Esophagus squamous epithelium (tissue), 5 donors: ENCODE measurements around the gene TNFAIP8L1. TPM values are rescaled to one million over a fixed set of nuclear protein-coding genes. Genes with fewer than 3 reads are reported as not detected.

ENCODE experiments used
- DNase-seq: peaks from one replicate; lab custom pipeline; 2025; lab: John Stamatoyannopoulos, UW
- H3K27ac ChIP-seq, 4 donors: fragments of 200-600 bp; sonication (generic); one replicate each; pipeline ENCODE4 v1.5.1; 2016 to 2019; ENCODE audit warnings: mild to moderate bottlenecking in 1 of 4
- H3K27me3 ChIP-seq, 4 donors: fragments of 200-600 bp; sonication (generic); 1 replicate in 3 of 4; 2 replicates in 1 of 4; pipeline versions ENCODE4 v1.5.1 to v1.6.0; 2017 to 2021; ENCODE audit warnings: antibody characterized with exemption in 1 of 4
- H3K36me3 ChIP-seq, 3 donors: fragments of 200-600 bp; sonication (generic); one replicate each; pipeline ENCODE4 v1.5.1; 2016 to 2019
- H3K4me1 ChIP-seq, 3 donors: fragments of 200-600 bp; sonication (generic); one replicate each; pipeline ENCODE4 v1.5.1; 2017 to 2019
- H3K4me3 ChIP-seq, 4 donors: fragments of 200-600 bp; sonication (generic); 1 replicate in 3 of 4; 2 replicates in 1 of 4; pipeline ENCODE4 v1.5.1; 2016 to 2019; ENCODE audit warnings: mild to moderate bottlenecking in 2 of 4, moderate library complexity in 1 of 4
- H3K9me3 ChIP-seq, 3 donors: fragments of 200-600 bp; sonication (generic); one replicate each; pipeline ENCODE4 v1.5.1; 2016 to 2019
- CTCF ChIP-seq, 6 experiments: fragments of 450-650 bp in 4 of 6; fragments of 200-600 bp in 2 of 6; sonication (generic) in 2 of 6; IDR thresholded peaks; one replicate each; pipeline ENCODE4 v1.5.1; 2016 to 2019; ENCODE audit warnings: antibody characterized with exemption in 6 of 6, mild to moderate bottlenecking in 4 of 6, moderate library complexity in 4 of 6
- POLR2A ChIP-seq, 4 donors: fragments of 450-650 bp; IDR thresholded peaks; one replicate each; pipeline ENCODE4 v1.6.1; 2017; ENCODE audit warnings: antibody characterized with exemption in 4 of 4, mild to moderate bottlenecking in 4 of 4, moderate library complexity in 3 of 4
- WGBS, 2 donors: methylation state at CpG; one replicate each; pipeline ENCODE4 v1.1.5; 2018; 5-methylcytosine and 5-hydroxymethylcytosine counted together
- intact Hi-C: fragments of 100-400 bp; cut with DNase I; formaldehyde crosslinking; loops from one replicate; pipeline ENCODE4 v1.15.0; 2022
- total RNA-seq, 4 donors: library from RNA; depleted of rRNA; stranded (reverse); fragments of >200 nt; gene quantifications; one replicate each; pipeline ENCODE4 v1.1.0, GENCODE V29; 2016
- donor health status: DM: yes; HTN: yes; CAD: no.

The TNFAIP8L1 gene
- total RNA-seq: 1 to 10 TPM; 3.6 to 6.2 (median 4.4) TPM

DNA sequence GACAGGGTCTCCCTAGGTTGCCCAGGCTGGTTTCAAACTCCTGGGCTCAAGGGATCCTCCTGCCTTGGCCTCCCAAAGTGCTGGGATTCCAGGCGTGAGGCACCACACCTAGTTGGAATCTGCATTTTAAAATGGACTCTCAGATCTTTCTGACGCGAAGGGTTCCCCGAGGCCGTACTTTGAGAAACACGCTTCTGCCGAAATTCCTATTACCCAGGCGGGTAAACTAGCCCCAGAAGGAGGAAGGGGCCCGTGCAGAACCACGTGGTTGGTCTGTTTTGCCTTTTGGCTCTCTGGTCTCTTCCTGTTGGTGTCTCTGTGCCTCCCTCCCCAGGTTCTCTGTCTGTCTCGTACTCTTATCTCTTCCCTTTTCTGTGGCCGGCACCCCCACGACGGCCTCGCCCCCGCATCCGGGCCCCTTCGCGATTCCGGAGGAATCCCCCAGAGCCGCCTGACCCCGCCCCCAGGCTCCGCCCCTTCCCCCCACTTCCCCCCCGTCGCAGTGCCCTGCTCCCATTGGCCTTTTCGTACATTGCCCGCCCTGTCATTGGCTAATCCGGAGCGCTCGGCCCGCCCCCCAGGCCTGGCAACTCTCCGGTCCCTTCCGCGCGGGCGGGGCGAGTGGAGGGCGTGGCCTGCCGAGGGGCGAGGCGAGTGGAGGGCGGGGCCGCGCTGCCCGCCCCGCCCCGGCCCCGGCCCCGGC lies at the start of gene TNFAIP8L1:
Gene TNFAIP8L1 (plus strand): TSS at position 689 of the 703 bp plus-strand sequence. CDS start 12,354 bp downstream, outside the sequence.
- H3K9me3 ChIP-seq: no peaks in the 10 kb centered on the region
- H3K4me3 ChIP-seq: peak within 1 kb of the TSS; percentile 63 to 89 (median 66)
- peak within 1 kb of the TSS; percentile 76 to 87 (median 82) for H3K27ac ChIP-seq
- intact Hi-C loops: no loop called here
- peaks cover 27 to 64% (median 41%) of the 10 kb centered on the region in 3 donors for H3K4me1 ChIP-seq
- peaks cover 0 to 19% (median 0%) of the 10 kb centered on the region in 4 donors for H3K27me3 ChIP-seq
- 2 to 8% methylated on average over 16 to 27 of the region's 49 CpGs for WGBS, 2 donors
- TF ChIP-seq POLR2A (IDR thresholded peaks at IDR 0.05): no peak
- TF ChIP-seq CTCF (IDR thresholded peaks at IDR 0.05): no peak
- H3K36me3 ChIP-seq: no peaks in the 10 kb centered on the region
- peak; percentile 90 for DNase-seq

DNA sequence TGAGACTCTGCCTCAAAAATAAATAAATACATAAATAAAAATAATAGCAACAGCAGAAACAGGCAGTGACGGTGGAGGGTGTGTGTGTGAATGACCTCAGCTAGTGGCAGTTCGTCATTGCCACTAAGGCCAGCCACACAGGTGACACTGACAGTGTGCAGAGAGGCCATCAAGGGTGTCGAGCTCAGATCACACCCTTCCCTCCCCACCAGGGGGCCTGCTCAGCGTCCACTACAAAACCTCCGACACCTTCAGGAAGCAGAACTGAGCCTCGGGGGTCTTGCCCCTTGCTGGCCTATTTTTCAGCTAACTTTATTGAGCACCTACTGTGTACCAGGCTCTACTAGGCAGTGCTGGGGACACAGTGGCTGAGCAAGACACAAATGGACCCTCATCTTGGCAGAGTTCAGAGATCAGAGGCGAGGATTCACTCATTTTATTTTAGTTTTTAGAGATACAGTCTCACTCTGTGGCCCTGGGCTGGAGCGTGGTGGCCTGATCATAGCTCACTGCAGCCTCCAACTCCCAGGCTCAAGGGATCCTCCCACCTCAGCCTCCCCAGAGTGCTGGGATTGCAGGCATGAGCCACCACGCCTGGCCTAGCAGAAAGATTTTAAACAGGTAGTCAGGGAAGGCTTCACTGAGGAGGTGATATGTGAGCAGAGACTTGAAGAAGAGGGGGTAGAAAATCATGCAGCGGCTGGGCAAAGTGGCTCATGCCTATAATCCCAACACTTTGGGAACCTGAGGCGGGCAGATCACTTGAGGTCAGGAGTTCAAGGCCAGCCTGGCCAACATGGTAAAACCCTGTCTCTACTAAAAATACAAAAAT lies 49.5 kb upstream of the TNFAIP8L1 start:
- Histone ChIP-seq H3K27me3 (peaks cover 0 to 69% (median 5%) of the 10 kb centered on the region in 4 donors), H3K27ac (no peak overlapping the region), H3K36me3 (no peaks in the 10 kb centered on the region), H3K9me3 (no peaks in the 10 kb centered on the region), H3K4me1 (peaks cover 0 to 19% (median 3%) of the 10 kb centered on the region in 3 donors), H3K4me3 (no peak overlapping the region)
- WGBS, 2 donors: 62 to 66% methylated on average over 9 to 10 of the region's 11 CpGs
- no peak for DNase-seq
- intact Hi-C loops: no loop called here
- TF ChIP-seq CTCF (IDR thresholded peaks at IDR 0.05) (peak in 3 of 6 experiments; percentile 12 to 15 (median 14)), POLR2A (IDR thresholded peaks at IDR 0.05) (no peak)

DNA sequence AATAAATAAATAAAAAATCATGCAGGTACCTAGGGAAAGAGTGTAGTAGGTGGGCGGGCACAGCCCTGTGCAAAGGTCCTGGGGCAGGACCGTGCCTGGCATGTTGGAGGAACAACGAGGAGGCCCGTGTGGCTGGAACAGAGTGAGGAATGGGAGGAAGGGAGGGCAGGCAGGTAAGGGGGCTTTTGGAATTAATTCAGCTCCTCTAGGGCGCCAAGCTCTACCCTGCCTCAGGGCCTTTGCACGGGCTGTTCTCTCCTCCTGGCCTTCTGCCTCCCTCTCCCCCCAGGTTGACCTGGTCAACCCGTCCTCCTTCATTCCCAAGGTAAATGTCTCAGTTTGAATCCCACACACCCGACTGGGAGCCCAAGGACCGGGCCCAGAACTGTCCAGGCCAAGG lies 48.8 kb upstream of the TNFAIP8L1 start:
- Histone ChIP-seq H3K4me1 (peaks cover 0 to 16% (median 0%) of the 10 kb centered on the region in 3 donors), H3K9me3 (no peaks in the 10 kb centered on the region), H3K4me3 (no peak overlapping the region), H3K27me3 (peaks cover 0 to 67% (median 1%) of the 10 kb centered on the region in 4 donors), H3K27ac (no peak overlapping the region), H3K36me3 (no peaks in the 10 kb centered on the region)
- TF ChIP-seq POLR2A (IDR thresholded peaks at IDR 0.05) (no peak), CTCF (IDR thresholded peaks at IDR 0.05) (no peak)
- intact Hi-C loops: no loop called here
- DNase-seq: no peak
- WGBS, 2 donors: 61 to 68% methylated on average over 7 of the region's 9 CpGs

DNA sequence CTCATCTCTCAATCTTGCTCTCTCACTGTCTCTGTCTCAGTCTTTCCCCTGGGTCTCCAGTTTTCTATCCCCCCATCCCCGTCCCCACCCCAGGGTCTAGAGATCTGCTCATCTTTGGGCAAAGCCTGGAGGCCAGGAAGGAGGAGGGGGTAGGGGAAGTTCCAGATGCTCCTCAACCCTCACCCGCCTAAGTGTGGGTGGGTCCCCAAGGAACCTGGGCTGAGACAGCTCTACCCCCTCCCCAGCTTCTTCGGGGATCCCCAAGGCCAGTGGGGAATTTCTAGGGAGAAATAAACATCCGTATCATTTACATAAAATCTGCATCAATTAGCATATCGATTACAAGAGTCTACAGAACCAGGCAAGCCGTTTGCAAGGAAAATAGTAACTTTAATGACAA lies 48.0 kb upstream of the TNFAIP8L1 start:
- no peak for DNase-seq
- H3K27ac ChIP-seq: no peak overlapping the region
- H3K4me1 ChIP-seq: peaks cover 0 to 16% (median 0%) of the 10 kb centered on the region in 3 donors
- TF ChIP-seq CTCF (IDR thresholded peaks at IDR 0.05) (no peak), POLR2A (IDR thresholded peaks at IDR 0.05) (no peak)
- H3K27me3 ChIP-seq: peaks cover 0 to 67% (median 0%) of the 10 kb centered on the region in 4 donors
- intact Hi-C loops: no loop called here
- no peak overlapping the region for H3K4me3 ChIP-seq
- WGBS, 2 donors: 52 to 57% methylated on average over 4 to 6 of the region's 6 CpGs
- no peaks in the 10 kb centered on the region for H3K9me3 ChIP-seq
- no peaks in the 10 kb centered on the region for H3K36me3 ChIP-seq
